ENCODE data around the gene OAF.

OAF gene

DNA sequence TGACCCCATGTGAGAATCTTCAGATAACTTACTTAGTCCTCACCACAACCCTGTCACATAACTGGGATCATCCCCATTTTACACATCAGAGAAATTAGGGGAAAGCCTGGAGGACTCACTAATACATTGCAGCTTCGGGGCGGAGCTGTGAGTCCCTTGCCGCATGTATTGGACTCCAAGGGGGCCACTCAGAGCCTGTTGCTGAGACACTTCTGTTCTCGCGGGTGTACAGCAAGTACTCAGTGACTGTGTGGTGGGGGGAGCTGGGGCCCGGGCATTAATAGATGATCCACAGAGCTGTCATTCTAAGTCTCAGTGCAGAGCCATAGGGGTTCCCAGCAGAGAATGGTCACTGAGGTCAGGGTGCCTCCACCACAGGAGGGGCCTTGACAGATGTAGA lies 13.5 kb downstream of the OAF start:
- no peak for DNase-seq

DNA sequence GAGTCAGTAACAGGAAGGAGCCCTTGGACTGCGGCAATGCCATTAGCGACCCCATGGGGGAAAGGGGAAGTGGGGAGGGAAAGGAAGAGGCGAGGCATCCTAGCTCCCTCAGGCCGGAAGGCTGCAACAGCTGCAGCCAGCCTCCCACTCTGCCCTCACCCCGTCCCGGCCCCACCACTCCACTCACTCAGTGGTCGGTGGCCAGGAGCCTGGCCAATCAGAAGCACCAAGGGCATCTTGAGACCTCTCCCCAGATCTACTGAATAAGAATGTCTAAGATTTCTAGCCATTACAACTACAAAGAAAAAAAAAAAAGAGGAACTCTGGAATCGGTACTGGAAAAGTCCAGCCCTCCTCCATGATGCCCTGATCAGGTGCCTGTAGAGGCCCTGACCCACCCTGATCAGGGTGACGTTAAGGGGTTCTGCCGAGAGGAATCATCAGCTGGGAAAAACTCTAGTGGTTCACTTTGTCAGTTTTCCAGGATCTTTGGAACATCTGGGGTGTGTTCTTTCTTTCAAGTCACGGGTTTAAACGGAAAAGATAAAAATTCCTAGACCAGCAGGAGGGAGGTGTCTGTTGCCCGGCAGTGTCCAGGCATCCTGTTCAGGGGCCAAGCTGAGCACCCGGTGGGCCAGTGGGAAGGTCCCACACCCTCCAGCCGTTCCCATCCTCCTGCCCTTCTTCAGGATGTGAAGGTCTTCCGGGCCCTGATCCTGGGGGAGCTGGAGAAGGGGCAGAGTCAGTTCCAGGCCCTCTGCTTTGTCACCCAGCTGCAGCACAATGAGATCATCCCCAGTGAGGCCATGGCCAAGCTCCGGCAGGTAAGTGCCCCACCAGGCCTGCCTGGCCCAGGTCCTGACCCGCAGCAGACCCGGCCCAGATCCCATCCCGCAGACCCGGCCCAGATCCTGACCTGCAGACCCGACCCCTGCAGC lies 14.4 kb downstream of the OAF start:
- no peak for DNase-seq

DNA sequence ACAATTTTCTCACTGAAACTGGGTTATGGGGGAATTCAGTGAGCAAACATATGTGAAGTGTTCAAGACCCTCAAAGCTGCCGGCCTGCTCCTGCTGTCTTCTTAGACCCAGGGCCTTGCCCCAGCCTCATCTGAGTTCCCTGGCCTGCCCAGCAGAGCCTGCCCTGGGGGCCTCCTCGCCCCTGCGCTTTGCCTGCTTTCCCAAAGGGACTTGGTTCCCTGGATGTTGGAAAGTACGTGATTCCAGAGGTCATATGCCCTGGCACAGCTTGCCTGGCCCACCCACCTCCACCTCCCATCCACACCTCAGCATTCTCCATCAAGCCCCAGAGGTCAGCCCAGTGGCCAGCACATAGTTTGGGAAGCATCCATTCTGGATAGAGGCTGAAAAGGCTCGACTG lies 15.4 kb downstream of the OAF start:
- DNase-seq: no peak

DNA sequence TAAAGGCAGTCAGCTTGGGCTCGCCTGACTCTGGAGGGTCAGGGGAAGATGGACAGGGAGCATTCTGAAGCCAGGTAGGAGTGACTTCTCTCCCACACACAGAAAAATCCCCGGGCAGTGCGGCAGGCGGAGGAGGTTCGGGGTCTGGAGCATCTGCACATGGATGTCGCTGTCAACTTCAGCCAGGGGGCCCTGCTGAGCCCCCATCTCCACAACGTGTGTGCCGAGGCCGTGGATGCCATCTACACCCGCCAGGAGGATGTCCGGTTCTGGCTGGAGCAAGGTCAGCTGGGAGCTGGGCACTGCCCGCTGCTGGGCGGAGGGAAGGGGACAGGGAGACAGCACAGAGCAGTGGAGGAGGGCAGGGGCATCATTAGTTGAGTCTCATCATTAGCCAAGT lies 15.9 kb downstream of the OAF start:
- DNase-seq: no peak

DNA sequence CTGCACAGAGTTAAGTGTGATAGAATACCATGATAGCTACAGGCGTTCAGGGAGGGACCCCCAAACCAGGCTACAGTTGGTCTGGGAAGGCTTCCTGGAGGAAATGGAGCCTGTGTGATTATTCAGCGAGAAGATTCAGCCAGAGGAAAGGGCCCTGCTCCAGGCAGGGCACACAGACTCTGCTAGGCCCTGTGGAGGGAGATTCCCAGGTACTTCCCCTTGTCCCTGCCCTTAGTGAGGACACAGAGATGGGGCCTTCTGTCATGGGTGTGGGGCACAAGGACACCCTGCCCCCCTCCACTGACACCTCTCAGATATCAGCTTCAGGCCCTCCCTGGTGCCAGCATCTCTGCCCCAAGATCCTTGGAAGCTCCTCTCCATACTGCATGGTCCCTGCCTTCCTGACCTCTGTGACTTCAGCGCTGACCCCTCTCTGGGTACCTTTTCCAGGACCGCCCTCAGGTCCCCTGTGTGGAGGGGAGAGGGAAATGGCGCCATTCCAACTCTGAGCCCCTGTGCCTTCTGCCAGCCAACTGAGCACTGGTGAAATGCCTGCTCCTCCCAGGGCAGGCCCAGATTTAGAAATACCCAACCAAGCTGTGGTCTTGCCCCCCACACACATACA lies 16.5 kb downstream of the OAF start:
- DNase-seq: no peak

DNA sequence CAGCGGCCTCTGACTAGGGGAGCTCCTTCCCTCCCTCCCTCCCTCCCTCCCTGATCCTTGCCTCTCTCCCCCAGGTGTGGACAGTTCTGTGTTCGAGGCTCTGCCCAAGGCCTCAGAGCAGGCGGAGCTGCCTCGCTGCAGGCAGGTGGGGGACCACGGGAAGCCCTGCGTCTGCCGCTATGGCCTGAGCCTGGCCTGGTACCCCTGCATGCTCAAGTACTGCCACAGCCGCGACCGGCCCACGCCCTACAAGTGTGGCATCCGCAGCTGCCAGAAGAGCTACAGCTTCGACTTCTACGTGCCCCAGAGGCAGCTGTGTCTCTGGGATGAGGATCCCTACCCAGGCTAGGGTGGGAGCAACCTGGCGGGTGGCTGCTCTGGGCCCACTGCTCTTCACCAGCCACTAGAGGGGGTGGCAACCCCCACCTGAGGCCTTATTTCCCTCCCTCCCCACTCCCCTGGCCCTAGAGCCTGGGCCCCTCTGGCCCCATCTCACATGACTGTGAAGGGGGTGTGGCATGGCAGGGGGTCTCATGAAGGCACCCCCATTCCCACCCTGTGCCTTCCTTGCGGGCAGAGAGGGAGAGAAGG lies 18.1 kb downstream of the OAF start:
- no peak for DNase-seq

DNA sequence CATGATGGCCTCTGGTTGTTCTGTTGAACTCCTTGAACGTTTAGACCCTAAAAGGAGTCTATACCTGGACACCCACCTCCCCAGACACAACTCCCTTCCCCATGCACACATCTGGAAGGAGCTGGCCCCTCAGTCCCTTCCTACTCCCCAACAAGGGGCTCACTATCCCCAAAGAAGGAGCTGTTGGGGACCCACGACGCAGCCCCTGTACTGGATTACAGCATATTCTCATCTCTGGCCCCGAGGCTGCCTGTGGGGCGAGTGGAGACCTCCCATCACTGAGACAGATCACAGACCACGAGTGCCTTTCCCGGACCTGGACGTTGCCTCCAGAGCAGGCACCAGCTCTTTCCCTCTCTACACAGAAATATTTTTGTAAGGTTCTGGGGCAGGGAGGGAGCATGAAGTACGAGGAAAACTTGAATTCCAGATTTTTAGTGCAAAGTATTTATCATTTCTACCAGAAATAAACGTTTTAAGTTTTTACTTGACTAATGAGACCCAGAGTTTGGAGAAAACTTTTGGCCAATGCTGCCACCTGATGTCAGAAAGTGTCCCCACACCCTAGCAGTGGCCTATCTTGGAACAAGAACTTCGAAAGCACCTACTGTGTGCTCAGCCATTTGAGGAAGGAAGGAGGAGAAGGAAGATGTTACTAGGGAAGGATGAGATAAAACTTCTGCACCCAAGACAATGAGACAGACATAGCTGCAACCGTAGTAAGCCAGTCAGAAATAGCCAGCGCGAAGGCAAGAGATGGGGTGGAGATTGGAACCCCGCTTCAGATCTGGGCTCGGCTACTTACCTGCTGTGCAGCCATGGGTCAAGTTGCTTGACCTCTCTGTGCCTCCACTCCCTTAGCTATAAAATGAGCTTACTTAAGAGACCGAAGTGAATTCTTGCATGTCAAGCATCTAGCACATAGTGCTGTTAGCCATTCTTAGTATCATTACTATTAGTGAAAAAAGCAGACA lies 18.9 kb downstream of the OAF start:
- no peak for DNase-seq

DNA sequence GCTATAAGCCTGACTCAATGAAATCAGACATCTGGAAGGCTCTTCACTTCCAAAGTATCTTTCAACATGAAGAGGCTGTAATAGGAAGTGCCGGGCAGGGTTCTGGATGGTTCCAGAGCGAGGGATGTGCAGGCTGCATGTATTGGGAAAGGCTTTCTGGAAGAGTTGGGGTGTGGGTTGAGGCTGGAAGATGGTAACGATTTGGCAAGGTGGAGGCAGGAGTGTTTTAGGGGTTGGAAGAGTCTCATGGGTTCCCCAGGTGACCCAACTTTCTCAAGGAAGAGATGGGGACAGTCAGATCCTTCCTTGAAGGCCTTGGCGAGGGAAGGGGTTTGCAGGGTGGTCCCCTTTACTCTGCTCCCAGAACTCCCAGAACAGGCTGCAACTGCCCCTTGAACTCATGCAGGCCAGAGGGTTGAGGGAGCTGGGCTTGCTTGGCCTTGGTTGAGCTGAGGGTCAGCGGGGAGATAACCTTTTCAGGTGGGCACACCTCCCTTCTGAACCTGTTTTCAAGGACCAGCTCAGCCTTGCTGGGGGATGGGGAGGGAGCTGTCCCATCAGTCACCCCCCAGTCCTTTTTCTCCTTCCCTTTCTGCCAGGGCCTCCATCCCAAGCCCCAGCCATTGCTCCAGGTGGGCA lies 19.7 kb downstream of the OAF start:
- DNase-seq: no peak

DNA sequence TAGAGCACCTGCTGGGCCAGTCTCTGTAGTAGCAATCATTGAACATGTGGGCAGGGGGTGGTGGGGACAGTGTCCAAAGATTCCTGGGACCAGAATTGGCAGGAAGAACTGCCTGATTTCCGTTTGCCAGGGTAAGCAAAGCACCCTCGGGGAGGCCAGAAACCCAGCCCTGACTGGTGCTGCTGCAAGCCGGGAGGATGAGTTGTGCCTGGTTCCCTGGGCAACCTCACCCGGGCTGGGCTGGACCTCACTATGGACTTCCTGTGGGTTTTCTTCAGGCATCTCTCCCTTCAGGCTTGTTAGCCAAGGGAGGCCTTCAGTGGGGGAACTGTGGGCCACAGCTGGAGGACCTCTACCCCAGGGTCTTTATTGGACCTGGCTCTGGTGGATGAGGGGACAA lies 21.1 kb downstream of the OAF start:
- no peak for DNase-seq

DNA sequence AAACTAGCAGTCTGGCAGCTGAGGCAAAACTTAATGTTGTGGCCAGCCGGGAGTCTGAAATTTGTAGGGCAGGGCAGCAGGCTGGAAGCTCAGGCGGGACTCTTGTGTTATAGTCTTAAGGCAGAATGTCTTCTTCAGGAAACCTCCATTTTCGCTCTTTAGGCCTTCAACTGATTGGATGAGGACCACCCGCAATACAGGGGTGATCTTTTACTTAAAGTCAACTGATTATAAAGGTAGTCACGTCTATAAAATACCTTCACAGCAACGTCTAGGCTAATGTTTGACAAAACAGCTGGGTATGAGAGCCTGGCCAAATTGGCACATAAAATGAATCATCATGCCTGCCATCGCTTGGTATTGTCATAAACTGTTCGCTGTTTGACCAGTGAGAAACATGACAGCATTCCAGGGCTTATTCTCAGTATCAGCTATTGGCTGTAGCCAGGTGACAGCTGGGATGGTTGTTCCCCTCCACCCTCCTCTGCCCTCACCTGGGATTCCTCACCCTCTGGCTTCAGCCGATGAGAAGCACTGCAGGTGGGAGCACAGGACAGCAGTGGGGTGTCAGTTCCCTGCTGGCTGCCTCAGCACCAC lies 22.5 kb downstream of the OAF start:
- DNase-seq: no peak

DNA sequence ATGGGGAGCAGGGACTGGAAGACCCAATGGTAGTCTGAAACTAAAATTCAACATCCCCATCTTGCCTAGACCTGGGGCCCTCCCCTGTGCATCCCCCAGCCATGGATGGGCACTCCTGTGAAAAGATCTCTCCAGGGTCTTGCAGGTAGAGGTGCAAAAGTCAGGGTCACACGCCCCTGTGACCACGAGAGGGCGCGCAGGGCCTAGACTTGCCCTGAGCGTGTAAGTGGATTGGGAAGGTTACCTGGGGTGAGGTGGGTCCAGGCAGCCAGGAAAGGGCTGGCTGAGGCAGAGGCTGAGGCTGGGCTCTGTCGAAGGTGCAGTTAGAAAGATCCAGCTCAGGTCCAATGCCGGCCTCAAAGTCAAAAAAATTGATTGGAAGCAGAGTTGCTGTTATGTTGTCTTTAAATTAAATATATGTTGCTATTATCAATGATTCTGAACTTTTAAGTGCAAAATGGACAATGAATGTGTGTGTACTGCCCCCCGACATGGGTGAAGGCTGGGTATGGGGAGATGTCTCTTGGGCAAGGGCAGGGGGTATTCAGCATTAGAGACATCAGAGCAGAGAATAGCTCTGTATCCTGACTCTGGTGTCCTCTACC lies 24.3 kb downstream of the OAF start:
- peak; percentile 54 for DNase-seq

DNA sequence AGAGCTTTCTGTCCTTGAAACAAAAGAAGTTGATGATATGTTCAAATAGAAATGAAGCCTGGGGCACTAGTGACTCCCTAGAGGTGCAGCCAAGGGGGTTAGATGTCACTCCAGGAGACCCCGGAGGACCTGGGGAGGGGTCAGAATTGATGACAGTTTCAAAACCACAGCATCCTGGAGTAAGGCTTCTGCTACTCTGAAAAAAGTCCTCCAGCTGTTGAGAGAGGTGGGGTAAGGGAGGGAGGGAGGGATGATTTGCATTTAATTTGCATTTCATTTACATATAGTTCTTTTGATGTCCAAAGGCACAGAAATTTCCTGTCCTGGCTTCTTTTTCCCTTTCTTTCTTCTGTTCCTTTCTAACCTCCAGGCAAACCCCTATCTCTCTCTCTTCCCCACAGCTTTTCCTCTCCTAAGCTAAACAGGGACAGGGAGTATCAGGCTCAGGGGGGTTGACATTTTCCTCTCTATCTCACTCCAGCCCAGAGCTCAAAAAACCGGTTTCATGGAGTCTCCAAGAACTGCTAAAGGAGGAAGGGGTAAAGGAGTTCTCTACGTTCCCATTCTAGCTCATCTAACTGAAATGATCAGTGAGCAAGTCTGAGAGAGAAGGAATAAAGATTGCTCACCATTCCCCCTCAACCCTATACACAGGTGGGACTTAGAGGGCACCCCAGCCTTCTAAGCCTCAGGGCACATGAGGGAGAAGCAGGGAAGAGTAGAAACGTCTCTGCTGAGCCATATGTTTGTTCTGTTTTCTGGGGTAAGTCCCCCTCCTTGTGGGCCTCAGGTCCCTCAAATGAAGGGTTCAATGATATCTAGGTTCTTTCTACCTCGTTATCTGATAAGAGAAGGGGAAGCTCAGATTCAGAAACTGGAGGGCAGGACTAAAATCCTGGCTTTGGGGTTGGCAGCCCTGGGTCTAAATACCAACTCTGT lies 25.6 kb downstream of the OAF start:
- DNase-seq: no peak

DNA sequence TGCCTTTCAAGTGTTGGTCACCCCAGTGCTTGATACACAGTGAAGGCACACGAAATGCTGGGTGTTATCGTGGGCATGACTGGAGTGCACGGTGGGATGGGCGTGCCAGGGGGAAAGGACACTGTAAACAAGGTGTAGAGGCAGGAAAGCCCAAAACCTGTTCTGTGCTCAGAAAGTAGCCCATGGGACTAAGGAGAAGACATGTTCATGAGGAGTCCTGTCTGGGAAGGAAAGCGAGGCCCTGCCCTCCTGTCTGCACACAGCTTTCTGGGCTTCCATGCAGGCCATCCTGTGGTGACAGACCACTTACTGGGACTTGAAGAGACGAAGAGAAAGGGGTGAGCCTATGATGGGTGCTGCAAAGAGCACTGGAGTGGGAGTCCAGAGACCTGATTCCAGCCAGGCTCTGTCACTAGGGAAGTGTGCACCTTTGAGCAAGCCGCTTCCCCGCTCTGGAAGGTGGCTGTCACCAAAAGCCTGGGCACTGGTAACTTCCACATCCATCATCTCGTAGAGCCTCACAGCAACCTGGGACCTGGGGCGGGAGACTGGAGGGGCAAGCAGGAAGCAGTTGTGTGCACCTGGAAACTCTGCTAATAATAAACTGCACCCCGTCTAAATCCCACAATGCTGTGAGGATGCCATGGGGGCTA lies 28.3 kb downstream of the OAF start:
- no peak for DNase-seq

DNA sequence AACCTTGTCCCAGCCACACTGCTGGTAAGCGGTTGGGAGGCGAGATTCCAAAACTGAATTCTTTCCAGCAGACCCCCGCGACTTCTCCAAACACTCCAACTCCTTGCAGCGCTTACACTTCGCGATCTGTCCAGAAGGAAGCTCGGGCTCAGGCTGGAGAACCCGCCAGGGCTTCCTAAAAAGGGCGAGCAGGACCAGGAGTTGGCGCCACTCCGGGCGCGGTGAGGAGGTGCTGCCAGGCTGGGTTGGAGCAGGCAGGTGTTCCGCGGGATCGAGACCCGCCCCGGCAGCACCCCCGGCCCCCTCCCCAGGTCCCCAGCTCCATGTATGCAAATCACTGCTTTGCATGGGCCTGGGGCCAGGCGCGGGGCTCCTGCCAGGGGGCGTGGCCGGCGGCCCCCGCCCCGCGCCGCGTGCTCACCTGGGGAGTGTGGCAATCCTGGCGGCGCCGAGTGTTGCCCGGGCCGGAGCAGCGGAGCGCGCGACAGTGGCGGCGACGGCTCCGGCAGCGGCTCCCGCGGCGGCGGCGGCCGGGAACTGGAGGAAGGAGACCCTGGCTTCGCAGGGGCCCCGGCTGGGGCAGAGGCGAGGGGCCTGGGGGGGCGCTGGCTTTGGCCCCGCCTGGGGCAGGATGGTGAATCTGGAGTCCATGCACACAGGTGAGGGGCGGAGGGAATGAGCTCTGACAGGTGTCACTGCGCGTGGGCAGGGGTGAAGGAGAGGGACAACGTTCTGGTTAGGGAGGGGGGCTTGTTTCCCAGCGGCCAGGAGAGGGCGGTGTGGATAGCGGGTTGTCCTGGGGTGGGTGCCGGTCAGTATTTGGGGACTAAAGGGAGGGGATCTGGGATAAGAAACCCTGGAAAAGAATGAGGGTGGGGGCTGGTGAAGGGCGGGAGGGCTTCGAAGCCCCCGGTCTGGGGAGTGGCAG lies 29.1 kb downstream of the OAF start, which contains the start of gene POU2F3:
TSS of gene POU2F3 (plus strand) at position 428 of the 928 bp plus-strand sequence. CDS start at position 632, 204 bp downstream.
- no peak for DNase-seq

DNA sequence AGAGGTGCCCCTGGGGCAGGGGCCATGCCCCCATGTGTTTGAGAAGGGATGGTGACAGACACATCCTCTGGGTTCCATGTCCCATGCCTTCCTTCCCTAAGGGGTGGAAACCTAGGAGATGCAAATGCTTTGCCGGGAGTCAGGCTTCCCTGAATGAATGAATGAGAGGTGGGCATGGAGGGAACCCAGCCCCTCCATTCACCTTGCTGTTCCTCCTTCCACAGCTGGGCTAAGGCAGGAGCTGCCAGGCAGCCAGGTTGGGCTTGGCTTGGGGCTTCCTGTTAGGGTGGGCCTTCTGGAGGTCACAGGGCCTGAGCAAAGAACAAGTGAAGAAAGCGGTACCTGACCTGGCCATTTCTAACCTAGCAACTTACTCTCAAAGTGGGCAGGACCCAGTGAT lies 30.0 kb downstream of the OAF start:
- no peak for DNase-seq

DNA sequence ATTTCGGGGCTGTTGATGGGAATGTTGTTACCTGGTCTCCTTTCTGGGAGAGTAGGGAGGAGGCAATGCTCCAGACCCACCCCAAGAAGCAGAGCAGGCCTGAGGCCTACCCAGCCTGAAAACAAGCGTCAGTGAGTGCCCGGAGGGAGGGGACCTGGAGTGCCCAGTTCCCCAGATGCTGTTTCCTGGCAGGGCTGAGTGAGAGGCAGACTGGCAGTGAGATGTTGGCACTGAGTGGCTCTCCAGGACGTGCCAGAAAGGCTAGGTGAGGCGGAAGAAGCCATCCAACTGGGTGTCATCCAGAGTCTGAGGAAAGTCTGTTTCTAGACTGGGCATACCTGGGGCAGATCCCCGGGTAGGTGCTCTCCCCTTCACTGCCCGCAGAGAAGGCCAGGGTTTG lies 30.4 kb downstream of the OAF start:
- no peak for DNase-seq

DNA sequence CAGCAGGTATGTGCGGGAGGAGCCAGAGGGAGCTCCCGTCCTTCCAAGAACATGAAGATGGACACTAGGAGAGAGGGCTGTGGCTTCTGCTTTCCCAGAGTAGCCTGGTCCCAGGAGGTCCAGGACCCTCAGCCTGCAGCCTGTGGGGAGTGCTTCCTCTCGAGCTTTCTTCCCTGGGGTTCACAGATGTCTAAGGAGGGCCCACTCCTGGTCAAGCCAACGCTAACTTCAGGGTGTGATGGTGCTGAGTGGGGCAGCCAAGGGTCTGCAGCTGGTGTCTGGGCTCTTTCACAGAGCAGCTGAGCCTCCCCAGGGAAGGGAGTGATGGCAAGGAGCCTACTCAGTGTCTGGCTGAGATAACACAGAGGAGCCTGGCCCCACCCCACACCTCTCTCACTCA lies 32.4 kb downstream of the OAF start:
- DNase-seq: no peak

Measured in stimulated activated CD4-positive, alpha-beta T cell treated with anti-CD3 and anti-CD28 coated beads, Interleukin-1b, Interleukin-23, amount 100 ng/mL, for 48 hours (primary cell).